ENCODE measurements around the gene MMEL1. TPM values are rescaled to one million over a fixed set of nuclear protein-coding genes. Genes with fewer than 3 reads are reported as not detected.

The MMEL1 gene
- total RNA-seq, 1 donor from 2014 or later = 3.4 TPM

GRCh38 chr1:2595812-2596529 lies 36.8 kb downstream of the MMEL1 start:
- H3K27ac Mint-ChIP-seq = no peak overlapping the region

GRCh38 chr1:2595261-2595811 lies 37.5 kb downstream of the MMEL1 start:
- Mint-ChIP-seq H3K36me3 (no peaks in the 10 kb centered on the region), H3K27ac (no peak overlapping the region), H3K4me3 (no peak overlapping the region), H3K9me3 (peaks cover 8% of the 10 kb centered on the region), H3K4me1 (peaks cover 13% of the 10 kb centered on the region), H3K27me3 (ENCODE audit: low read depth) (peaks cover 12% of the 10 kb centered on the region)
- no peak for DNase-seq (ENCODE audit: low spot score in 2 of 2, unreplicated experiment in 2 of 2)
- no peak for TF ChIP-seq CTCF (IDR thresholded peaks at IDR 0.05; ENCODE audit: unreplicated experiment)

More at GRCh38 chr1:2595812-2596529, 36.8 kb downstream of the MMEL1 start:
- Mint-ChIP-seq H3K27me3 (ENCODE audit: low read depth) (peaks cover 14% of the 10 kb centered on the region), H3K9me3 (peaks cover 8% of the 10 kb centered on the region), H3K4me1 (peaks cover 13% of the 10 kb centered on the region), H3K36me3 (no peaks in the 10 kb centered on the region), H3K4me3 (no peak overlapping the region)
- no peak for TF ChIP-seq CTCF (IDR thresholded peaks at IDR 0.05; ENCODE audit: unreplicated experiment)
- no peak for DNase-seq (ENCODE audit: low spot score in 2 of 2, unreplicated experiment in 2 of 2)

- H3K4me1 Mint-ChIP-seq = peaks cover 13% of the 10 kb centered on the region
- H3K4me3 Mint-ChIP-seq = no peak overlapping the region
- TF ChIP-seq CTCF (IDR thresholded peaks at IDR 0.05; ENCODE audit: unreplicated experiment) = no peak
- peaks cover 8% of the 10 kb centered on the region for H3K9me3 Mint-ChIP-seq
- H3K27ac Mint-ChIP-seq = no peak overlapping the region
- peaks cover 12% of the 10 kb centered on the region for H3K27me3 Mint-ChIP-seq (ENCODE audit: low read depth)
- no peak for DNase-seq (ENCODE audit: low spot score in 2 of 2, unreplicated experiment in 2 of 2)
- no peaks in the 10 kb centered on the region for H3K36me3 Mint-ChIP-seq
Observed at GRCh38 chr1:2594641-2595131, 38.1 kb downstream of the MMEL1 start.

GRCh38 chr1:2594001-2594640 lies 38.7 kb downstream of the MMEL1 start:
- Mint-ChIP-seq H3K27ac (no peak overlapping the region), H3K4me1 (peaks cover 13% of the 10 kb centered on the region), H3K36me3 (no peaks in the 10 kb centered on the region), H3K27me3 (ENCODE audit: low read depth) (peaks cover 12% of the 10 kb centered on the region), H3K9me3 (peaks cover 8% of the 10 kb centered on the region), H3K4me3 (no peak overlapping the region)
- DNase-seq (ENCODE audit: low spot score in 2 of 2, unreplicated experiment in 2 of 2) = peak in 1 of 2 experiments; percentile 63
- TF ChIP-seq CTCF (IDR thresholded peaks at IDR 0.05; ENCODE audit: unreplicated experiment) = no peak

GRCh38 chr1:2593251-2593878 lies 39.5 kb downstream of the MMEL1 start:
- no peak for TF ChIP-seq CTCF (IDR thresholded peaks at IDR 0.05; ENCODE audit: unreplicated experiment)
- DNase-seq (ENCODE audit: low spot score in 2 of 2, unreplicated experiment in 2 of 2) = no peak
- H3K4me3 Mint-ChIP-seq = no peak overlapping the region
- no peaks in the 10 kb centered on the region for H3K36me3 Mint-ChIP-seq
- no peak overlapping the region for H3K27ac Mint-ChIP-seq
- peaks cover 13% of the 10 kb centered on the region for H3K4me1 Mint-ChIP-seq
- H3K27me3 Mint-ChIP-seq (ENCODE audit: low read depth) = peaks cover 8% of the 10 kb centered on the region
- H3K9me3 Mint-ChIP-seq = peaks cover under 1% of the 10 kb centered on the region
